Measurements from ENCODE around the gene KLHDC3. TPM values are rescaled to one million over a fixed set of nuclear protein-coding genes. Genes with fewer than 3 reads are reported as not detected.

KLHDC3 gene
- total RNA-seq, 1 donor from 2014 or later = 42.5 TPM

DNA sequence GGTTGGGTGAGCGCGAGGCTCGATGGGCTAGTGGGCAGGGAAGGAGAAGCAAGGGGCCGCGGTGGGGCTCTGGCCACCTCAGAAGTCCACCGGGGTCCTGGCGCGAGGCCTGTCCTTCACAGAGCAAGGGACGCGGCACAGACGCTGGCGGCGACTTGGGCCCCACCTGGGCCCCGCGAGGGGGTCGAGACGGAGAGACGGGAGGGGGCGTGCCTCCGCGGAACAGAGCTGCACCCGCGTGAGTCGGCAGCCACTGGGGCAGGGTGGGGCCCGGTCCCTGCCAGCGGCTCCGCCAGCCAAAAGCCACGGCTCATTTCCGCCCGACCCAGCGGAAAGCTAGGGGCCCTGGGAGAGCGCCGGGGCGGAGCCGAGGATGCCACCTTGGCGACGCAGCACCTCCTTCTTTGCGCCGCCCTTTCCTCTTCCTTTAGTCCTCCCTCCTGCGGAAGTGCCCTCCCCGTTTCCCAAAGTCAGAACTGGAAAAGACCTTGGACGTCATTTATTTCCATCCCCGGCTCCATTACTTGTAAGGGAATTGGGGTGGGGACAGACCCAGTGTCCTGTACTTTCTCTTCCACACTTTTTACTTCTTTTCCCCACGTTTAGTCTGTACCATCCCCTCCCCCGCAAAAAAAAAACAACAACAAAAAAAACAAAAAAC is 39.6 kb downstream of the KLHDC3 start, which contains the start of gene CUL7:
Gene CUL7 (minus strand): TSS at position 307 of the 661 bp plus-strand sequence. CDS start 1,063 bp downstream, outside the sequence.
- DNase-seq (ENCODE audit: low spot score) (peak; percentile 95), ATAC-seq (peak; percentile 95)

DNA sequence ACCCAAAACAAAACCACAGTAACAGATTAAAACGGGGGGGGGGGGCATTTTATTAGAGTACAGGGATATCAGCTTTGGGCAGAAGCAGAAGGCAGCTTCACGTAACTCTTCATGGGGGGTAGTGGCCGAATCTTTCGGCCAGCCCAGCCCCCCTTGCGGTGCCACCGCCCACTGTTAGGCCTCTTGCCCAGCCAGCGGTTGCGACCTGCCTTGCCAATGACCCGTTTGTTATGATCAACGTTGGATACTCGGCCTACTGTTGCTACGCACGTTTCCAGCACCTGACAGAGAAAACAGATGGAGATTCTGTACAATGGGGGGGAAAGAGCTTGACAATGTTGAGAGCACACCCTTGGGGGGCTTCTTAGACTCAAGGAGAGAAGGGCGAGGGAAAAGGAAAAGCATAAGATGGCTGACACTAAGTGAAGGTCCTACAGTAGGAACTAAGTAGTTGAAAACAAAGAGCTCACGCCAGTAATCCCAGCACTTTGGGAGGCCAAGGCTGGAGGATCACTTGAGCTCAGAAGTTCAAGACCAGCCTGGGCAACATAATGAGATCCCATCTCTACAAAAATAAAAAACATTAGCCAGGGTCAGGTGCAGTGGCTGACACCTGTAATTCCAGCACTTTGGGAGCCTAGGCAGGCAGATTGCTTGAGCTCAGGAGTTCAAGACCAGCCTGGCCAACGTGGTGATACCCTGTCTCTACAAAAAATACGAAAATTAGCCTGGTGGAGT is 40.3 kb downstream of the KLHDC3 start:
- ATAC-seq (peak; percentile 24), DNase-seq (ENCODE audit: low spot score) (no peak)

DNA sequence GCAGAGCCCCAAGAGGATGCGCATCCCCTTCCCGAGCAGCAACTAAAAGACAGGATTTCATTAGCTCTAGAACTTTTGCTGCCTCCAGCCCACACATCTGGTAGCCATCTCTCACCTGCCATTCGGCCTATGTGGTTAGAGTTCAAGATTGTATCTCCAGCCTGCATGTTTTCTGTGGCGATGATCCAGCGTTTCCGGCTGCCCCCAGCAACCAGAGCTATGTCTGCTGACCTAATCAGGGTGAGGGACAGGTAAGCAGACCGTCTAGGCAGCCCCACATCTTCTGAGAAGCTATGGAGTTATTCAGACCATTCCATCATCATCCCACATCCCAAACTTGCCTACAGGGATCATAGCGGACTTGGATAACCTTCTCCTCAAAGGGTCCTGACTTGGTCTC is 41.9 kb downstream of the KLHDC3 start:
- ATAC-seq (no peak), DNase-seq (ENCODE audit: low spot score) (no peak)

DNA sequence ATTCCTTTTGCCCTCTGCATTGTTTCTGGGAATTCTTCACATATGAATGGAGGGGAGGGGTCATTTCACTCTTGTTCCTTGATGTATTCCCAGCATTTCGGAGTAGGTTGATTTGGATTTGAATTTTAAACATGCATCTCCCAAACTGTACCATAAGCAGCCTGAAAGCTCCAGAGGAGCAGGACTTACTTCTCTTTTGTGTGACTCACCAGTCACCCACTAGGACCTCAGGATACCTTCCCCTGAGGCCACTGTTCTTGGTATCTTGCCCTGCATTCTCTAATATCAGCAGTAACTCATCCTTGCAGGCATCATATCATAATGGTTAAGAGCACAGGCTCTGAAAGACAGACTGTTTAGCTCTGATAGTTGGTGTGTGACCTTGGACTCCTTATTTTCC is 44.5 kb downstream of the KLHDC3 start:
- ATAC-seq (no peak), DNase-seq (ENCODE audit: low spot score) (no peak)

DNA sequence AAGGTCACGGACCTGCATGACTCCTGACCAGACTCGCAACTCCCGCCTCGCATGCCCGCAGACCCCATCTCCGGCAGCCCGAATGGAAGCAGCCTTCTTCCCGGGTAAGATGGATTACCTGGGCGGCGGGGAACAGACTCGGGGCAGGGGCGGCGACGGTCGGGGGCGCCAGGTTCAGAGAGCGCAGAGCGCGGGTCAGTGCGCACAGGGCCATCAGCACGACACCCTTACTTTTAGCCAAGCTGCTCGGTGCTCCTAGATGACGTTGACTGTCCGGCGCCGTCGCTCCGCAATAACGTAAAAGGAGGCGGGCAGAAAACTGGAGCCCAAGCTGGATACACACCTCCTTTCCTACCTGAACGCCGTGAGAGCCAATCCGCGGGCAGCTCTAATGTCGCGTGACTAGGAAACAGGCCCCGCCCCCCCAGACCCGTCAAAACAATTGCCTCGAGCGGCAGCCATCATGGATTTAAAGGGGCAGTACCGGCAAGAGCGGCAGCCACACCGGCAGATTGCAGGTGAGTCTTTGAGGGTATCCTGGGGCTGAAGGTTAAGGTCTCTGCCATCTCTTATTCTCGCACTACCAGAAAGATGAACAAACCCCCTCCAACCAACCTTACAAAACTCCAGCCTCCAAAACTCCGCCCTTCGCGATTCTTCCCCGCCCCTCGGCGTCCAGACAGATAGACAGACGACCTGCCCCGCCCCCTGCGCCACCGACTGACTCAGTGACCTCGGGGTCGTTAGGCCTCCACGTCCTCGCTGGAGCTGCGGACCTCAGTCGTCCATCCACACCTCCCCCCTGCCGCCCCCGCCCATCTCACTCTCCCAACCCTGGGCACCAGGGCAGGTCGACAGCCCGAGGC is 45.4 kb downstream of the KLHDC3 start, which contains the start of the genes KLC4 and MRPL2:
Gene KLC4 (plus strand): TSS at position 464 of the 866 bp plus-strand sequence. CDS start 1,705 bp downstream, outside the sequence.
Gene MRPL2 (minus strand): TSS at position 267 of the 866 bp plus-strand sequence. CDS start 53 bp downstream, at position 214.
- peak; percentile 100 for DNase-seq (ENCODE audit: low spot score)

DNA sequence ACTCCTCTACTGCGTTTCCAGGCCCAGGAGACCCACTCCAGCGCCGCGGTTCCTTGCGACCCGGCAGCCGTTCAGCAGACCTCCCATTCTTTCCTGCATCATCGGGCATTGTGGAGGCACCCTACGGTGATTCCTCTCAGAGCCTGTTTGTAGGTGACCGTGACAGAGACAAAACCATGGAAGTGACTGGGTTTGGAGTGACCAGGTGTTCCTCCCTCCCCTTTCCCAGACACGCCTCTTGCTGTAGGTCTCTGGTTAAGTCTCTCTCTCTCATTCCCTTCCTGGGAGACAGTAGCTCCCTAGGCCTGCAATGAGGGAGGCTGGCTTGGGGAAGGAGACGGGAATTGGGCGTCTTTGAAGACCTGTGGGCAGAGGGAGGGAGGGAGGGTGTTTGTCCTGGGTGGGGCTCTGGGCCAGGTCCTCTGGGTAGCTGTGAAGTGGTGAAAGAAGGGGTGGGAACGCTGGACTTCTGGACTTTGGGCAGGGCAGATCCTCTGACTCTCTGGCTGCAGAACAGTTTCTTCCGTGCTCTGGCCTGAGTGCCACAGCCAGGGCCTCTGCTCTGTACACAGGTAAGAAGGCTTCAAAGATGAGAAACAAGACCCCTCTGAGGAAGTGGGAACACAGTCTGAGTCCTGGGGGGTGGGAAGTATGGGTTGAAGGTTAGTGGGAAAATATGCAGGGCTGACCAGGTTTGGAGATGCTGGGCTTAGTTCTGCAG is 46.1 kb downstream of the KLHDC3 start:
- DNase-seq (ENCODE audit: low spot score) (peak; percentile 93), ATAC-seq (peak; percentile 73)

More for the DNA sequence above, 45.4 kb downstream of the KLHDC3 start, which contains the start of the genes KLC4 and MRPL2:
- peak; percentile 85 for ATAC-seq

DNA sequence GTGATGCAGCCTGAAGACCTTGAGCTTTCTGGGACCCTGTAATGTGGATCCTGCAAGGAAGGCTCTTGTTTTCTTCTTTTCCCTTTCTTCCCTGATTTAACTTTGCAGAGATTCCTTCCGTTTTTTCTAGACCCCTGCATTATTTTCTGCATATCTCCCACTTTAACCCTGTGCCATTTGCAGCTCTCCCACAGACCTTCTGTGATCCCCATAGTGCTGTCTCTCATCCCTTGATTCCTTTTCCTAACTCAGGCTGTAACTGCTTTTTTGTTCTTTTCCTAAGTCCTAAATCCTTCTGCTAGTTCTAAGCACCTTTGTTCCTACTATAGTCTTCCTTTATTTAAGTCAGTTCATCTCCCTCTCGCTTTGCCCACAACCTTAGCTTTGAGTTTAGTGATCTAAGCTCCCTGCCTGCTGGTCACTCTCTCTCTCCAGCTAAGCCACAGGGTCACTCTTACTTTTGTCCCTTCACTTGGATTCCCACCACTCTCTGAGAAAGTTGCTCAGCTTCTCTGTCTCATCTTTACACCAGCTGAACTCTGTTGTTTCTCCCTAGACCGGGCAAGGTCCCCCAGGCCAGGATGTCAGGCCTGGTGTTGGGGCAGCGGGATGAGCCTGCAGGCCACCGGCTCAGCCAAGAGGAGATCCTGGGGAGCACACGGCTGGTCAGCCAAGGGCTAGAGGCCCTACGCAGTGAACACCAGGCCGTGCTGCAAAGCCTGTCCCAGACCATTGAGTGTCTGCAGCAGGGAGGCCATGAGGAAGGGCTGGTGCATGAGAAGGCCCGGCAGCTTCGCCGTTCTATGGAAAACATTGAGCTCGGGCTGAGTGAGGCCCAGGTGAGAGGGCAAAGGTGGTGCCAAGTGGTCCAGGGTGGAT is 46.9 kb downstream of the KLHDC3 start:
- DNase-seq (ENCODE audit: low spot score) (no peak), ATAC-seq (no peak)

DNA sequence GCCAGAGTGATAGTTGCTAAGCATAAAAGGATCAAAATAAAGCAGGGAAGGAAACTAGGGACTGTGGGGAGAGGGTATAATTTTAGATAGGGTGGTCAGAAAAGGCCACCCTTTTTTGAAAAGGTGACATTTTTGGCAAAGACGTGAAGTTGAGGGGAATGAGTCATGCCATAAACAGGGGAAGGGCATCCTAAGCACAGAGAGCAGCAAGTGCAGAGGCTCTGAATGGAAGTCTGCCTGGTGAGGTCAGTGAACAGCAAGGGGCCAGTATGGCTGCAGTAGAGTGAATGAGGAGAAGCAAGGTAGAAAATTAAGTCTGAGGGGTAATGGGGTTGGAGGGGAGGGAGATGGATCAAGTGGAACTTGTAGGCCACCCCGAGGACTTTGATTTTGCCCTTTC is 47.8 kb downstream of the KLHDC3 start:
- no peak for DNase-seq (ENCODE audit: low spot score)
- ATAC-seq = no peak

DNA sequence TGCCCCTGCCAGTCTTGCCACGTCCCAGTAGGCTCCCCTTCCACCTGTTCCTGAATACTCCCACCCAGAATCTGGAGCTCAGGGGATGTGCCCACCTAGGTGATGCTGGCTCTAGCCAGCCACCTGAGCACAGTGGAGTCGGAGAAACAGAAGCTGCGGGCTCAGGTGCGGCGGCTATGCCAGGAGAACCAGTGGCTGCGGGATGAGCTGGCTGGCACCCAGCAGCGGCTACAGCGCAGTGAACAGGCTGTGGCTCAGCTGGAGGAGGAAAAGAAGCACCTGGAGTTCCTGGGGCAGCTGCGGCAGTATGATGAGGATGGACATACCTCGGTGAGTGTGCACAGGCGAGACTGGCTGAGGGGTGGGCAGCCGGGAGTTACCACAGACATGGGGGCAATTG is 48.8 kb downstream of the KLHDC3 start:
- ATAC-seq (no peak), DNase-seq (ENCODE audit: low spot score) (no peak)

DNA sequence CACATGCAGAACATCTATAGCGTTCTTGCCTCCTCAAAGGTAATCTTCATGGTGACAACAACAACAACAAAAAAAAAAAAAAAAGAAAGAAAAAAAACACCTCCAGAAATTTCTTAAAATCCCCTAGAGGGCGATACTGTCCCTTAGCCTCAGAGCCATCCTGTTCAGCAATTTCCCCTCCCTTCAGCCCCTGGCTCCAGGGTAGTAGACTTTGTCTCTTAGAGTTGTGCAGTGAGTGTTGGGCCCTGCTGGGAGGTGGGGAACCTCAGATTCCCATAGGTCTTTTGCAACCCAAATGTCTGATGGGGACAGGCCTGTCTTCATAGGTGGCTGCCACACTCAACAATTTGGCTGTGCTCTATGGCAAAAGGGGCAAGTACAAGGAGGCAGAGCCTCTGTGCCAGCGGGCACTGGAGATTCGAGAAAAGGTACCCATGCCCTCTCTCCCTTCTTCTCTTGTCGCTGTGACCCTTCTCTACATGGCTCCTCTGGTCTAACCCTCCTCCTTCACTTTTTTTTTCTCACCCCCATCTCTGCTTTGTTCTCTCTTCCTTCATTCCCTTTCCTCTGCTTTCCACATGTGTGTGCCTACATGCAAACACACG is 56.1 kb downstream of the KLHDC3 start:
- no peak for DNase-seq (ENCODE audit: low spot score)
- peak; percentile 50 for ATAC-seq

Other genes with a start within 250 kb of the KLHDC3 start
- gene BICRAL, start 232.2 kb upstream of the KLHDC3 start, total RNA-seq = 5.4 TPM
- gene RPL7L1, start 134.6 kb upstream of the KLHDC3 start, total RNA-seq = 40.1 TPM
- gene PTCRA, start 98.2 kb upstream of the KLHDC3 start, total RNA-seq = not detected
- 50.3 TPM for gene CNPY3, start 84.8 kb upstream of the KLHDC3 start, total RNA-seq
- 467 TPM for gene GNMT, start 53.5 kb upstream of the KLHDC3 start, total RNA-seq
- gene PEX6, start 35.1 kb upstream of the KLHDC3 start, total RNA-seq = 25.4 TPM
- gene PPP2R5D, start 29.7 kb upstream of the KLHDC3 start, total RNA-seq = 14.8 TPM
- 20.2 TPM for gene MEA1, start 303 bp upstream of the KLHDC3 start, total RNA-seq
- 21.7 TPM for gene RRP36, start 7.4 kb downstream of the KLHDC3 start, total RNA-seq
- gene CUL7, start 39.6 kb downstream of the KLHDC3 start, total RNA-seq = 8.5 TPM
- 71.8 TPM for gene MRPL2, start 45.2 kb downstream of the KLHDC3 start, total RNA-seq
- 141 TPM for gene KLC4, start 45.4 kb downstream of the KLHDC3 start, total RNA-seq
- gene PTK7, start 62.1 kb downstream of the KLHDC3 start, total RNA-seq = 1.3 TPM
- gene SRF, start 157.0 kb downstream of the KLHDC3 start, total RNA-seq = 6.7 TPM
- 18.1 TPM for gene CUL9, start 167.9 kb downstream of the KLHDC3 start, total RNA-seq
- gene DNPH1, start 215.2 kb downstream of the KLHDC3 start, total RNA-seq = 80.4 TPM
- gene TTBK1, start 229.2 kb downstream of the KLHDC3 start, total RNA-seq = 2.0 TPM